Measurements from ENCODE around the gene ANKRD27. TPM values are rescaled to one million over a fixed set of nuclear protein-coding genes. Genes with fewer than 3 reads are reported as not detected.
"Not testable (repeated sequence)": the region's sequence is repeated elsewhere in the genome, so short reads cannot be mapped to it uniquely, and the experiment has no call there.

The ANKRD27 gene
- total RNA-seq, 1 experiment from 2014 or later: 48.3 TPM

DNA sequence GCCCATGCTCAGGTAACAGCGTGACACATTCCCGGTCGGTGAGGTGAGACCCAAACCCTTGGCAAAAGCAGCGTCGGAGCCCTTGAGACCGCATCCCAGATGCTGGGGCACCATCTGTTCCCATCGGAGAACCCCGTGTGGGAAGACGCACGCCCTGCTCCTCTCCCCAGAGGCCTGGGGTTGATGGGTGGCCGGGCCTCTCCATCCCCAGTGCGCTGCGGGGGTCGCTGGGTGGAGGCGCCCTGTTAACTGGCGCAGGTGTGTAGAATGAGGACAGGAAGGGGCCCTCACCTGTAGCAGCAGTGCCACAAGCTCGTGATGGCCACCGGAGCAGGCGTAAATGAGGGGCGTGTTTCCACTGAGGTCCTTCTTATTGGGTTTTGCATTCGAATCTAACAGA, 69.4 kb downstream of the ANKRD27 start:
- DNase-seq (ENCODE audit: low read depth): no peak

- no peak for DNase-seq (ENCODE audit: low read depth)
Observed at GRCh38 chr19:32603961-32604360, 71.0 kb downstream of the ANKRD27 start.

- DNase-seq (ENCODE audit: low read depth): peak; percentile 52
Observed at GRCh38 chr19:32599736-32600157, 75.2 kb downstream of the ANKRD27 start.

DNA sequence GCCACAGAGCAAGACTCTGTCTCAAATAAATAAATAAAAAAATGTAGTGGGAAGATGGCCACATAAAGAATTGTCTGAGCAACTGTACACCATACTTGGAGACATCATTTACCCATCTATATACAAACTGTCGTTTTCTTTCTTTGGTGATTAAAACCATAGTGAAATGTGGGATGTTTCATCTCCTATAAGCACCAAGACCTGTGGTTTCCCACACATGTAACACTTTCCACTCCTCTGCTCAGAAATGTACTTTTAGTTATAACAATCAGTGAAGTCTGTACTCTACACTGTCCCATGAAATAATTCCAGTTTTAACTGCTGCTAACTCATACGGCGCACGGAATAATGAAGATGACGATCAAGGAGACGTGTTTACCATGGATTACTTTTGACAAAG, 75.7 kb downstream of the ANKRD27 start:
- no peak for DNase-seq (ENCODE audit: low read depth)

GRCh38 chr19:32598022-32598421, 77.0 kb downstream of the ANKRD27 start:
- no peak for DNase-seq (ENCODE audit: low read depth)

- DNase-seq (ENCODE audit: low read depth): no peak
Observed at GRCh38 chr19:32595491-32595890, 79.5 kb downstream of the ANKRD27 start.

- no peak for DNase-seq (ENCODE audit: low read depth)
Observed at GRCh38 chr19:32594021-32594420, 81.0 kb downstream of the ANKRD27 start.

DNA sequence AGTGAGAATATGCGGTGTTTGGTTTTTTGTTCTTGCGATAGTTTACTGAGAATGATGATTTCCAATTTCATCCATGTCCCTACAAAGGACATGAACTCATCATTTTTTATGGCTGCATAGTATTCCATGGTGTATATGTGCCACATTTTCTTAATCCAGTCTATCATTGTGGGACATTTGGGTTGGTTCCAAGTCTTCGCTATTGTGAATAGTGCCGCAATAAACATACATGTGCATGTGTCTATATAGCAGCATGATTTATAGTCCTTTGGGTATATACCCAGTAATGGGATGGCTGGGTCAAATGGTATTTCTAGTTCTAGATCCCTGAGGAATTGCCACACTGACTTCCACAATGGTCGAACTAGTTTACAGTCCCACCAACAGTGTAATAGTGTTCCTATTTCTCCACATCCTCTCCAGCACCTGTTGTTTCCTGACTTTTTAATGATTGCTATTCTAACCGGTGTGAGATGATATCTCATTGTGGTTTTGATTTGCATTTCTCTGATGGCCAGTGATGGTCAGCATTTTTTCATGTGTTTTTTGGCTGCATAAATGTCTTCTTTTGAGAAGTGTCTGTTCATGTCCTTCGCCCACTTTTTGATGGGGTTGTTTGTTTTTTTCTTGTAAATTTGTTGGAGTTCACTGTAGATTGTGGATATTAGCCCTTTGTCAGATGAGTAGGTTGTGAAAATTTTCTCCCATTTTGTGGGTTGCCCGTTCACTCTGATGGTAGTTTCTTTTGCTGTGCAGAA, 87.1 kb downstream of the ANKRD27 start:
- DNase-seq (ENCODE audit: low read depth): not testable (repeated sequence)

DNA sequence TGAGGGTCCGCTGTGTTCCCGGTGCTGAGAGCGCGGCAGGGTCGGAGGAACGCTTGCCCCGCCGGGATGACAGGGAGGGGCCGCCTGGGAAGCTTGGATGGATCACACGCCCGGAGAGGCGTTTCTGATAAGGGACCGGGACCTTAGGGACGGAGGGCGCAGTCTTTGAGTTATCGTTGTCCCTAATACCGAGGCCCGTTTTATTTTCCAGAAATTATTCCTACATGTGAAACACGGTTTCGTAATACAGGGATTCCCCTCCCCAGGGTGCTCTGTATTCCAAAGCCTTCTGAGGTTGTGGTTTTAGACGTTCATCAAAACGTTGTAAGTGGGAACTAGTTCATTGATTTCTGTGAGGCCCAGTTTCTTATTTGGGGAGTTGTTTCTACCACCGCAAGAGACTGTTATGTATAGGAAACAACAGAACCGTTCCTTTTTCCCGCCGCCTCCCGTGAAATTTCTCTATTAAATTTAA, 93.2 kb downstream of the ANKRD27 start:
- peak; percentile 47 for DNase-seq (ENCODE audit: low read depth)

DNA sequence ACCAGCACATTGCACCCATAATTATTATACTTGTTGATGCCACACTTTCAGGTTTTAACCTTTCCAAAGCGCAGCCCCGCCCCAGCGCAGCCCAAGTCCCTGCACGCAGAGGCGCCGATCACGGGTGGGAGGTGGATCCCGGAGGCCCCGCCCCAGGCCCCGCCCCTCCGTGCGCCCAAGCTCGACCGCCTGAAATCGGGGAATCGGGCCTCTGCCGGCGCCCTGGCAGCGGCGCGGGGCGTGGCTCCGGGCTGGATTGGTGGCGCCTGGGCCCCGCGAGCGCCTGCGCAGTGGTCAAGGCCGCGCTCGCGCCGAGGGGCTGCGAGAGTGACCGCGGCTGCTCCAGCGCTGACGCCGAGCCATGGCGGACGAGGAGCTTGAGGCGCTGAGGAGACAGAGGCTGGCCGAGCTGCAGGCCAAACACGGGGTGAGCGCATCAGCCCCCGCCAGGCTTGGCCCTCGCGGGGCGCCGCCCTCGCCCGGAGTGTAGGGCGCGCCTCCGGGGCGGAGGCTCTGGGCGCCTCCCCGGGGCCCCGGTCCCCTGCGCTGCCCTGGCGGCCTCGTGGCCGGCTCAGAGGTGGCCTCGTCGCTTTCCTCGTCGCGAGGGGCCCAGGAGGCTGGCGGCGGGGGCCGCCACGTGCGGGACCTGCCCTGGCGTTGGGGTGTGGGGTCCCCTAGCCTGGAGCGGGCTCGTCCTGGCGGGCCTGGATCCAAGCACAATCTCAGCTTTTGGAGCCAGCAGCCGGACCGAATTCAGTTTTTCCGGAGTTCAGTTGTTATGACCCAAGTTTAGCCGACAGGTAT, 93.9 kb downstream of the ANKRD27 start, which contains the start of gene PDCD5:
PDCD5 (plus strand) TSS at position 290 of the 804 bp plus-strand sequence; CDS start at position 362, 72 bp downstream.
- DNase-seq (ENCODE audit: low read depth): peak; percentile 93

- DNase-seq (ENCODE audit: low read depth): no peak
Observed at GRCh38 chr19:32580353-32580900, 94.6 kb downstream of the ANKRD27 start.

DNA sequence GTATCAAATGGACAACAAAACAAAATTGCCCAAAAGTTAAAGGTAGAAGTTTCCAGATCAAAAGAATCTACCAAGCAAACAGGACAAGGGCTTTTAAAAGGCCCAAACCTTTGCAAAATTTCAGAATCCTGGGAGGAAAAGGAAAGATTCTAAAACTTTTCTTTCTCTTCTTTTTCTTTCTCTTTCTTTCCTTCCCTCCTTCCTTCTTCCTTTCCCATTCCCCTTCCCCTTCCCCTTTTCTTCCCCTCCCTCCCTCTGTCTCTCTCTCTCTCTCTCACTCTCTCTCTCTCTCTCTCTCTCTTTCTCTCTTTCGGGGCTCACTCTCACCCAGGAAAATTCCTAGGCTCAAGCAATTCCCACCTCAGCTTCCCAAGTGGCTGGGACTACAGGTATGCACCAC, 98.2 kb downstream of the ANKRD27 start:
- no peak for DNase-seq (ENCODE audit: low read depth)

- DNase-seq (ENCODE audit: low read depth): no peak
Observed at GRCh38 chr19:32573492-32573794, 101.5 kb downstream of the ANKRD27 start.

- not testable (repeated sequence) for DNase-seq (ENCODE audit: low read depth)
Observed at GRCh38 chr19:32572700-32573491, 102.1 kb downstream of the ANKRD27 start.

GRCh38 chr19:32571471-32572075, 103.4 kb downstream of the ANKRD27 start:
- DNase-seq (ENCODE audit: low read depth): not testable (repeated sequence)

- peak; percentile 69 for DNase-seq (ENCODE audit: low read depth)
Observed at GRCh38 chr19:32570081-32570785, 104.7 kb downstream of the ANKRD27 start.

DNA sequence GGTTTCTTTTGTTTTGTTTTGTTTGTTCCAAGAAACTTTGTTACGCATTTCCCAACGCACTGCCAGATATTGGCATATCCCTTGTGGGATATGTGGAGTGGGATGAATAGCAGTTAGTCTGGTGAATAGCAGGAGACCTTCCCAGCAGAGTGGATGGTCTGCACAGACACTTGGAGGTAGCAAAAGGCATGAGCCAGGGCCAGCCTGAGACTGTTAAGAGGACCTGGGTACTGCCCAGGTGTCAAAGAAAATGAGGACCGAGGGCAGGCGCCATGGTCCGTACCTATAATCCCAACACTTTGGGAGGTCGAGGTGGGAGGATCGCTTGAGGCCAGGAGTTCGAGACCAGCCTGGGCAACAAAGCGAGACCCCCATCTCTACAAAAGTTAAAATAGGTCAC, 107.5 kb downstream of the ANKRD27 start:
- no peak for DNase-seq (ENCODE audit: low read depth)

DNA sequence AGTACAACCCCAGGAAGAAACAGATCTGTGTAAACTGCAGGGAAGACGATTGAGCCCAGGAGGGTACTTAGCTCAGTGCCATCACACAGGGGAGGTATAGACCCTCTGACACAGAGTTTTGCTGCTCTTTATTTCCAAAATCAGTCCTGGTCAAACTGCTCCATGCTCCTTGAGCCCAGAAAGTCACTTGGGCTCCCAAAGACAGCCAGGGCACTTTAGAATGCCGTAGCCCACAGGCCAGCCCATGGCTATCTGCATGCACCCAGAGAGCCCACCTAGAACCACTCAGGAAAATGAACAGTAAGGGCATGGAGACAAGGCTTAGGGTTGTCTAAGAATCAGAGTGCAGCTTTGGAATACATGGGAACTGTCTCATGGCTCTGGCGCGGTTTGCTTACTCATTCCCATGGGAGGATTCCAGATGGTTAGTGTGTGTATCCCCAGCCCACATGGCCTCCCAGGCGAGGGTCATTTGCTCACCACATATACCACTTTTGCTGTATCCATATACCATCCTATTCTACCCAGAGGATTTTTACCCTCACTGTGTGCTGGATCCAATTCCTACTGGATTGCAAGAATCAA, 108.6 kb downstream of the ANKRD27 start:
- peak; percentile 47 for DNase-seq (ENCODE audit: low read depth)

GRCh38 chr19:32563761-32564160, 111.2 kb downstream of the ANKRD27 start:
- DNase-seq (ENCODE audit: low read depth): no peak

DNA sequence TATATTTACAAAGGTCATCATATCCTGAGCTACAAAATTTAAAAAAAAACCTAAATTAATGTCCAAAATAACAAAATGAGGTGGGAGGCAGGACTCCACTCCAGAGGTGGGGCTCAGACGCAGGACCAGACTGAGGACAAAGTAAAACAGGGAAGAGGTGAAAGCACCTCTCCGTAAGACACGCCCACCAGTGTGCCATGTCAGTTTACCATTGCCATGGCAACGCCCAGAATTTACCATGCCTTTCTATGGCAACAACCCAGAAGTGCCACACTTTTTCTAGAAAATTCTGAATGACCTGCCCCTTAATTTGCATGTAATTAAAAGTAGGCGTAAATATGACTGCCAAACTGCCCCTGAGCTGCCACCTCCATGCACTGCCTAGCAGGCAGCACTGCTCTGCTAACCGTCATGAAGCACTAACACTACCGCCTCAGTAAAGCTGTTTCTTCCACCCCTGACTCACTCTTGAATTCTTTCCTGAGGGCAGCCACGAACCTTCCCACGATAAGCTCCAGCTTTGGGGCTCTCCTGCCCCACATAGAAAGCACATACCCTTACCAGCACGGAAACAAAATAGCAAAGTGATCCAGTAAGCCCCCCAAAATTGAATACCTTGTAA, 116.3 kb downstream of the ANKRD27 start:
- DNase-seq (ENCODE audit: low read depth): peak; percentile 27
